ENCODE results near the gene ATIC.

The ATIC gene

DNA sequence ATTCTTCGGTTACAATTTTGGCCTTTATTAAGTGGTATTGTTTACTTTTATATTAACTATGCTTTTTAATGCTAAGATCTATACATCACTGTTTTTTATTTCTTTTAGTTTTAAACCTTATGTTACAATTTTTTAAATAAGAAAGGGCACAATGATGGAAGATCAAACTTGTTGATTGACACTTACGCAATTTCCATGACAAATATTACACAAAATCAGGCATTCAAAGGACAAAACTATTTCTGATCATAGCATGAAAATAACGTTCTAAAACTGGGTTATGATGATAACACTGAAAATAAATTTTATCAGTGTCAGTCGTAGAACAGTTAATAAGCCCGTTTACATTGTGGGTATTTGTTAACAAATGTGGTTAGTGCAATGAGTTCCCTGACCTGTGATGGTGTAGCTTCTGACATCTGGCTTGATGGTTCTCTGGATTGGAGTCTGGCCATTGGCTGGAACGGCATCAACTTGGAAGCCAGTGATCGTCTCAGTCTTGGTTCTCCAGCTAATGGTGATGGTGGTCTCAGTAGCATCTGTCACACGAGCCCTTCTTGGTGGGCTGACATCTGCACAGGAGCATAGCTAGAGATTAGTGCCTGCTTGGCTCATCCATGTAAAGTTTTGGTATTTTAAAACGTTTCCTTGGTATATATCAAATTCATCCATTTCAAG lies 64.4 kb downstream of the ATIC start:
- DNase-seq (ENCODE audit: low read depth in 2 of 2), result no peak

DNA sequence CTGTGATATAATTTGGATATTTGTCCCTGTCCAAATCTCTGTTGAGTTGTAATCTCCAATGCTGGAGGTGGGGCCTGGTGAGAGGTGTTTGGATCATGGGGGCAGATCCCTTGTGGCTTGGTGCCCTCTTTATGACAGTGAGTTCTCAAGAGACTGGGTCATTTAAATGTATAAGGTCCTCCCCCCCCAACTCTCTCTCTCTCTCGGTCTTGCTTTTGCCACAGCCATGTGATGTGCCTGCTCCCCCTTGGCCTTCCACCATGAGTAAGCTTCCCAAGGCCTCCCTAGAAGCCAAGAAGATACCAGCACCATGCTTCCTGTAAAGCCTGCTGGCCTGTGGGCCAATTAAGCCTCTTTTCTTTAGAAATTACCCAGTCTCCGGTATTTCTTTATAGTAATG lies 65.4 kb downstream of the ATIC start:
- no peak for DNase-seq (ENCODE audit: low read depth in 2 of 2)

DNA sequence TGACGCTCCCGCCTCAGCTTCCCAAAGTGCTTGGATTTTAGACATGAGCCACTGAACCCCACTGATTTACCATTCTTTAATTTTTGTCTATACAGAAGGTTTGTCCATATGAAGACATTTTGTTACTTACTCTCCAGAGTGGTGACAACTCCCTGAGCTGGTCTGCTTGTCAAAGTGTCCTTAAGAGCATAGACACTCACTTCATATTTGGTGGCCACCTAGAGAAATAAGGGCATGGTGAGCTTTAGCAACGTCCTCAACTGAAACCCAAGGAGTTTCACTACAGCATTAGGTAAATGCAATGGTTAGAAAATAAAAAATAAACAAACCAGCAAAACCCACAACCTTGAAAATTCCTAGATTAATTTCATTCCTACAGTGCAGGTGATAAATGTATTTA lies 66.2 kb downstream of the ATIC start:
- DNase-seq (ENCODE audit: low read depth in 2 of 2), result no peak

DNA sequence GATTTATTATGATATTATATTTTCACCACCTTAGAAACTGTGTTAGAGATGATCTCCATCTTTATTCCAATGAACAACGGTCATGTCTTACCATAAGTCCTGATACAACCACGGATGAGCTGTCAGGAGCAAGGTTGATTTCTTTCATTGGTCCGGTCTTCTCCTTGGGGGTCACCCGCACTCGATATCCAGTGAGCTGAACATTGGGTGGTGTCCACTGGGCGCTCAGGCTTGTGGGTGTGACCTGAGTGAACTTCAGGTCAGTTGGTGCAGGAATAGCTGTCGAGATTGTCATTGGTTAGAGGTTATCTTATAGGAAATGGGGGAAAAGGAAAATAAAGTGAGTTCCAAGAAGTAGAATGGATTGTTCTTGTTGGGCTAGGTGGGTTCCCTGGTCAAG lies 67.2 kb downstream of the ATIC start:
- no peak for DNase-seq (ENCODE audit: low read depth in 2 of 2)

DNA sequence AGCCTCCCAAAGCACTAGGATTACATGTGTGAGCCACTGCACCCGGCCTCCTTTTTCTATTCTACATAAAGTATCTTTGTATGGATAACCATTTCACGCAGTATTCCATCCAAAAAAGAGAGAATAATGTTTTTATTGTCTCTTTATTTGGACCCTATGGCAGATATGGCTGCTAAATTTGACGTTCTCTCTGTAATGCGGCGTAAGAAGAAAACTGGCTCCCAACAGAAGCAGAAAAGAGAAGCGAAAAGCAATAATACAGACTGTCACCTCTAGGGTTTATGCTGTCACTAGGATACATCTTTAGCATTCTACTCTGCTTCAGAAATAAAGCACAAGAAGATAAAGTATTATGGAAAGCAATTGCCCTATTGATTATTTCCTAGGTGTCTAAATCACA lies 68.1 kb downstream of the ATIC start:
- DNase-seq (ENCODE audit: low read depth in 2 of 2), result no peak

GRCh38 chr2:215380699-215381098 lies 68.8 kb downstream of the ATIC start:
- DNase-seq (ENCODE audit: low read depth in 2 of 2), result no peak

- DNase-seq (ENCODE audit: low read depth in 2 of 2), result no peak
These were observed 70.2 kb downstream of the ATIC start for GRCh38 chr2:215382011-215382410.

- no peak for DNase-seq (ENCODE audit: low read depth in 2 of 2)
These were observed 70.6 kb downstream of the ATIC start for GRCh38 chr2:215382480-215382879.

DNA sequence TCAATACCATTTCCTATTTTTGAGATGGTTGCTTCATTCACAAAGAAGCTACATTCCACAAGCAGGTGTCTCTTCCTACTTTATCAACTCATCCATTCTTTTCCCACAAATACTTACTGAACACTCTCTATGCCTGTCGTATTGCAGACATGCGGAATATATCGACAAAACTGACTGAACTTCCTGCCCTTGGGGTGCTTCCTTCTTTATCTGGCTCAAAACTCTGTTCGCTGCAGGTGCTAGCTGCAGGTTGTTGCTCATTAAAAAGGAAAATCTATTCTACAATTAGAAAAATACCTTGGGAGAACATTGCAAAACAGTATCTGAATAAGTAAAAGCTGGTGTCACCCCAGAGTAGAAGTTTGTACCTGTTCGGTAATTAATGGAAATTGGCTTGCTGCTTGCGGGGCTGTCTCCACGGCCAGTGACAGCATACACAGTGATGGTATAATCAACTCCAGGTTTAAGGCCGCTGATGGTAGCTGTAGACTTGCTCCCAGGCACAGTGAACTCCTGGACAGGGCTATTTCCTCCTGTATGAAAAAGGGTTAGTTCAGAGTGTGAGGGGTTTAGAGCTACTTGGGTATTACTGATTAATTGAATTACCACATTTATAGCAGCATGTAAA lies 71.9 kb downstream of the ATIC start:
- no peak for DNase-seq (ENCODE audit: low read depth in 2 of 2)

DNA sequence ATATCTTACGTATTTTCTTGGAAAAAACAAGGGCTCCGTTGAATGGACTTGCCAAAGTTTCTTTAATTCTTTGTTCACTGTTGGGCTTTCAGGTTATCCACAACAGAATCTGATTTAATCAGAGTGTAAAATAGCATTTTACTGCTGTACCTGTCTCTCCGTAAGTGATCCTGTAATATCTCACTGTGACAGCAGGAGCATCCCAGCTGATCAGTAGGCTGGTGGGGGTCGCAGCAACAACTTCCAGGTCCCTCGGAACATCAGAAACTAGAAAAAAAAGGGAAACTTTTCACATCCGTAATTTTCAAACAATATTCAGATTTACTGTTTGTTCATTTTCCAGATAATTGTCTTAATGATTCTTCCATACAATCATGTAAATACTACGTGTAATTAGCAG lies 72.9 kb downstream of the ATIC start:
- no peak for DNase-seq (ENCODE audit: low read depth in 2 of 2)

- DNase-seq (ENCODE audit: low read depth in 2 of 2), result no peak
These were observed 74.7 kb downstream of the ATIC start for GRCh38 chr2:215386566-215386965.

GRCh38 chr2:215388002-215388728 lies 76.3 kb downstream of the ATIC start:
- DNase-seq (ENCODE audit: low read depth in 2 of 2), result no peak

GRCh38 chr2:215390550-215390913 lies 78.7 kb downstream of the ATIC start:
- no peak for DNase-seq (ENCODE audit: low read depth in 2 of 2)

- no peak for DNase-seq (ENCODE audit: low read depth in 2 of 2)
These were observed 79.7 kb downstream of the ATIC start for GRCh38 chr2:215391531-215391930.

DNA sequence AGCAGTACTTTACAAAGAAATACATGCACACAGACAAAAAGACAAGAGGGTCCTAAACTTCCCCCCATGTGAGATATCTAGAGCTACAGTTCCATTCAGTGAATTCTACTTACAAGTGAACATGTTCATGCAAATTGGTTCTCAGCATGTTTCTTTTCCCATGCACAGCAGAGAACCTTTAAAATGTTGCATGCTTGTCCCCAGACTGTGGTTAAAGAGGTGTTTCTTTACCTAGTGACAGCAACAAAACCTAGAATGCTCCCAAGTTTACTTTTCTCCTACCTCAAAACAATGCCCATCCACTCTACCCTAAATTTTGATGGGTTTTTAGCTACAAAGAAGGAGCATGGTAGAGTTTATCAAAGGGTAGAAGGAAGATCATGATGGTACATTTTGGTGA lies 80.3 kb downstream of the ATIC start:
- no peak for DNase-seq (ENCODE audit: low read depth in 2 of 2)

DNA sequence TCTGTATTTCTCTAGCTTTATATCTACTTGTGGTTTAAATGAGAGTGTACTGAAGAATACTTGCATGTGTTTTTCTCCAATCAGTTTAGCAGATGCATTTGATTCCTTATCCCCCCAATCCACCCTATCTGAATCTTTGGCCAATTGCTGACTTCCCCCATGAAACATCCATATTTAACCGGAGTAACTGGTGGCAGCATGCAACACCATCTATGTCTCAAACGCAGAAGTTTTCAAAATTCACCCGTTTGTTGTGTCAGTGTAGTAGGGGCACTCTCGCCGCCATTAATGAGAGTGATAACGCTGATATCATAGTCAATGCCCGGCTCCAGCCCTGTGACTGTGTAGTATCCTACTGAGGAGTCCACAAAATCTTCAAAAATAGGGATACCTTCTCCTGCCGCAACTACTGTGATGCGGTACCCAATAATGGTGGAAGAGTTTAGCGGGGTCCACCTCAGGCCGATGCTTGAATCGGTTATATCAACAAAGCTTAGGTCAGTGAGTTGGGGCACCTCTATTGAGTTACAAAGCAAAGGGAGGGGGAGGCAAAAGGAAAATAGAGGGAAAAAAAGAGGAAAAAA lies 80.9 kb downstream of the ATIC start:
- DNase-seq (ENCODE audit: low read depth in 2 of 2), result no peak

- no peak for DNase-seq (ENCODE audit: low read depth in 2 of 2)
These were observed 82.4 kb downstream of the ATIC start for GRCh38 chr2:215394102-215394805.

DNA sequence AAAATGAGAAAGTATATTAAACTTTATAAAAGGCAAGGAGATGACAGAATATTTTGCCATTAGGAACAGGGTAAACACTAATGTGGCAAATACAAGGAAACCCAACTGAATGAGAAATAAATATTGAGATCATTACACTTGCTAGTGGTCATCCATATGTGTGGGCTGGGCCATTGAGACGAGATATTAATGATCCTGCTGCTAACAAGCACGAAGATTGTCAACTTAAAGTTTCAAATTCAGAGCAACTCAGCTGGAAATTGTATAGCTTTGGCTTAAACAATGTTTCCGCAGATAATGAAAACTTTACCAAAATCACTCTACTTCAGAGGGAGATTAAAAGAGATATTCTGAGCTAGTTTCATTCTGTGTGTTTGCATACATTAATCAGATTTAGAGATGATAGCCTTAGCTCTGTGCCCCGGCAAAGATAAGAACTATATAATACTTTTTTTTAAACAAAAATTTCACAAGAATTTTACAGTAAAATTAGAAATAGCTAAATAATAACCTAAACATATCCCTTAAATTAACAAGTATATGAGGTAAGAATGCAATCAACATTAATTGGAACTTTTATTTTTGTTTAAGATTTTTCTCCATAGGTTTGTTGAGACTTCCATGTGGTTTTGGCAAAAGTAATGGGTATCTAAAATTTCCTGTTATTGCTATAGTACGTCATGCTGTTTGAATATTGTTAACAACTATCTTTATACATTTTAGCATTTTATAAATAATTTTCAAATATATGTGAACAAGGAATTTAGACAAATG lies 84.0 kb downstream of the ATIC start:
- no peak for DNase-seq (ENCODE audit: low read depth in 2 of 2)

DNA sequence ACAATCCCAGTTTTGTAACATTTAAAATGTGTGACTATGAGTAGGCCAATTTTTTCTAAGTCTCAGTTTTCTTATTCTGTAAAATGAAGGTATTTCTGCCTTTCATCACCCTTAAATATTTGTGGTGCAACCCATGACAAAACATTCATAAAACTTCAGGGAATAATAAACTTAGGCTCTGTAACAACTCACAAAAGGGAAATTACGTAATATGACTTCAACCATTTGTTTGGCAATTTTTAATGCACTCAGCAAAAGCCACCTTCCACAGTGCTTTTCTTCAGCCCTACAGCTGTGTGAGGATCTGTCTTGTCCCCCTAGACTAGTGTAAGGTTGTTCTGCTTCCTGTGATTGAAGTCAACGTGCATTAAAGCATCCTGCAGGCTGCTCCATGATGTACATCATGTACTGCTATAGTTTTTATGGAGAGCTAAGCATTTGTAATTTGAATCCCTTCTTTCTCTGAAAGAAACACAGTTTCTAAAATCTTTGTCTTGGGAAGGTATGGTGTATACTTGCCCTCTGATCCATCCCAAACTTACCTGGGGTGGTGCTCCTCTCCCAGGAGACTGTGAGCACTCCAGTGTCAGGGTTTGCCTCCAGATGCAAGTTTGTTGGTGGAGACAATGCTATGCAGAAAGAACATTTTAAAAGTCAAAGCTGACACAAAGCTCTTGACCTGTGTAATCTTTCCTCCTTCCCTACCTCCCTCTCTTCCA lies 84.9 kb downstream of the ATIC start:
- no peak for DNase-seq (ENCODE audit: low read depth in 2 of 2)

DNA sequence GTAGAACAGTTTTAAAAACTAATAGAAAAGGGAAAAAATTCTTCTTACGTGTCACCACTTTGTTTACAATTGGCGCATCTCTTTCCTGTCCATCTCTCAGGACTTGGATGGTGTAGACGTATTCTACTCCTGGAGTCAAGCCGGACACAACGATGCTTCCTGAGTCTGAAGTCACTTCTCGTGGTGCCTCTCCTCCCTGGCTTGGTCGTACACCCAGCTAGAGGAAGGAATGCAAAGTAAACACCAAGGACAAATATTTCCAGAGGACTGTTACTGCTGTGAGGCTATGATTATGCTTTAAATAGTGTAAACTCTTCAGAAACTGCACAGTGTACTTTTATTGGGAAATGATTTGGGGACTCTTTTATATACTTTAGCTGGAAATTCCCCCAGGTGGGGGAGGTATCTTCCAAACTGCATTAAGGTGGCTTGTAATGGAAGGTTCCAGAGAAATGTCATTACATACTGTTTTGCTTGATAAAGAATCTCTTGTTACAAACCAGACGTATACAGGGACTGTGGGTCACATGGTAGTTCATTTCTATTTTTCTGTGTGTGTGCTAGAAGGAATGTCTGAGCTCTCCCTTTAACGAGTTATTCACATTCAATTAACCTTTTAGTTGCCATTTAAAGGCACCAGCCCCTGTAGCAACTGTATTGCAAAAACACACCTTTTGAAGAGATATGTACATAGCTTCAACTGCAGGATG lies 85.9 kb downstream of the ATIC start:
- DNase-seq (ENCODE audit: low read depth in 2 of 2), result no peak

Measured in stimulated activated CD8-positive, alpha-beta memory T cell treated with anti-CD3 and anti-CD28 coated beads, Interleukin-15, amount 100 ng/mL, for 48 hours (primary cell).